OCI-LY3 (cell line): Measurements from ENCODE around the gene DUSP5.
A peak's percentile ranks its signal among the peaks of the same experiment; 100 is the strongest.

ENCODE experiments used
- H2AFZ ChIP-seq: fragments of 200-600, 300-600 bp; shearing (Covaris generic); 2 replicates; pipeline ENCODE4 v1.6.0; 2014; ENCODE audit warnings: antibody characterized with exemption, low read depth, low read length
- H3K27ac ChIP-seq: fragments of 200-600, 300-600 bp; sonication (generic); 2 replicates; pipeline ENCODE4 v1.5.1; 2014; ENCODE audit warnings: mild to moderate bottlenecking, low read length, moderate library complexity, mixed read lengths
- H3K27me3 ChIP-seq: fragments of 200-600, 300-600 bp; sonication (generic); 2 replicates; pipeline ENCODE4 v1.6.1; 2014; ENCODE audit warnings: low read depth, low read length, mixed read lengths
- H3K36me3 ChIP-seq: fragments of 200-600, 300-600 bp; sonication (generic); replicated peaks from 2 replicates; pipeline ENCODE3; 2014; ENCODE audit warnings: low read depth, low read length, mixed read lengths
- H3K4me1 ChIP-seq: fragments of 300-600, 200-600 bp; sonication (generic); 2 replicates; pipeline ENCODE4 v1.6.1; 2014; ENCODE audit warnings: low read length, mixed read lengths
- H3K4me2 ChIP-seq: fragments of 200-600, 300-600 bp; sonication (generic); 2 replicates; pipeline ENCODE4 v1.6.1; 2014; ENCODE audit warnings: low read length, mixed read lengths
- H3K4me3 ChIP-seq: fragments of 300-600, 200-600 bp; sonication (generic); 2 replicates; pipeline ENCODE4 v1.5.1; 2014; ENCODE audit warnings: antibody characterized with exemption, mild to moderate bottlenecking, low read length, moderate library complexity
- H3K79me2 ChIP-seq: fragments of 300-600, 200-600 bp; shearing (Covaris generic); 2 replicates; pipeline ENCODE4 v1.6.1; 2014; ENCODE audit warnings: mild to moderate bottlenecking, low read length, mixed read lengths
- H3K9ac ChIP-seq: fragments of 300-600, 200-600 bp; shearing (Covaris generic); 2 replicates; pipeline ENCODE4 v1.6.0; 2014; ENCODE audit warnings: mild to moderate bottlenecking, low read length, moderate library complexity
- H3K9me3 ChIP-seq: fragments of 200-600, 300-600 bp; shearing (Covaris generic); 2 replicates; pipeline ENCODE4 v1.6.1; 2014; ENCODE audit warnings: low read length, mixed read lengths; ENCODE audit not compliant: insufficient read depth
- H4K20me1 ChIP-seq: fragments of 200-600, 300-600 bp; sonication (generic); 2 replicates; pipeline ENCODE4 v1.6.1; 2016; ENCODE audit warnings: low read length, mixed read lengths; ENCODE audit not compliant: insufficient read depth
- EZH2phosphoT487 ChIP-seq: fragments of 200-600 bp; shearing (Covaris generic); IDR thresholded peaks from 2 replicates; pipeline ENCODE4 v1.6.1; 2018; ENCODE audit warnings: antibody characterized with exemption, mixed run types, low read depth
- TF ChIP-seq, protein P1 (sequence below): fragments of 200-600, 300-600 bp; sonication (generic); IDR thresholded peaks from 2 replicates; pipeline ENCODE4 v1.5.1; 2014; ENCODE audit warnings: antibody characterized with exemption, low read length, low read depth

Gene DUSP5

DNA sequence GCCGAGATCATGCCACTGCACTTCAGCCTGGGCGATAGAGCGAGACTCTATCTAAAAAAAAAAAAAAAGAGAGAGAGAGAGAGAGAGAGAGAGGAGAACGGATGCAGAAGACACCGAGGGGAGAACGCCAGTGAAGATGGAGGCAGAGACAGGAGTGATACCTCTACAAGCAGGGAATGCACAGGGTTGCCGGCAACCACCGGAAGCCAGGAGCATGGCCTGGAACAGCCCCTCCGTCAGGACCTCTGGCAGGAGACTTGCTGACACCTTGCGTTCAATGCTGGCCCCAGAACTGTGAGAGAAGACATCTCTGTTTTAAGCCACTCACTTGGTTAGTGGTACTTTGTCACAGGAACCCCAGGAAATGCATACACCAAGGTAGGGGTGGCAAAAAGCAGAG, 38.1 kb upstream of the DUSP5 start:
- Histone ChIP-seq H3K4me2 (peak overlapping the region; percentile 66), H4K20me1 (no peaks in the 10 kb centered on the region), H3K4me1 (peaks cover 67% of the 10 kb centered on the region), H3K27ac (peak overlapping the region; percentile 36), H3K9ac (peak overlapping the region; percentile 48; the same call in 1 of the 2 replicates), H3K4me3 (peak overlapping the region; percentile 31; the same call in 1 of the 2 replicates), H3K27me3 (no peaks in the 10 kb centered on the region), H3K9me3 (no peaks in the 10 kb centered on the region), H3K79me2 (no peaks in the 10 kb centered on the region), H2AFZ (no peak overlapping the region), H3K36me3 (no peaks in the 10 kb centered on the region)
- TF ChIP-seq, protein P1, sequence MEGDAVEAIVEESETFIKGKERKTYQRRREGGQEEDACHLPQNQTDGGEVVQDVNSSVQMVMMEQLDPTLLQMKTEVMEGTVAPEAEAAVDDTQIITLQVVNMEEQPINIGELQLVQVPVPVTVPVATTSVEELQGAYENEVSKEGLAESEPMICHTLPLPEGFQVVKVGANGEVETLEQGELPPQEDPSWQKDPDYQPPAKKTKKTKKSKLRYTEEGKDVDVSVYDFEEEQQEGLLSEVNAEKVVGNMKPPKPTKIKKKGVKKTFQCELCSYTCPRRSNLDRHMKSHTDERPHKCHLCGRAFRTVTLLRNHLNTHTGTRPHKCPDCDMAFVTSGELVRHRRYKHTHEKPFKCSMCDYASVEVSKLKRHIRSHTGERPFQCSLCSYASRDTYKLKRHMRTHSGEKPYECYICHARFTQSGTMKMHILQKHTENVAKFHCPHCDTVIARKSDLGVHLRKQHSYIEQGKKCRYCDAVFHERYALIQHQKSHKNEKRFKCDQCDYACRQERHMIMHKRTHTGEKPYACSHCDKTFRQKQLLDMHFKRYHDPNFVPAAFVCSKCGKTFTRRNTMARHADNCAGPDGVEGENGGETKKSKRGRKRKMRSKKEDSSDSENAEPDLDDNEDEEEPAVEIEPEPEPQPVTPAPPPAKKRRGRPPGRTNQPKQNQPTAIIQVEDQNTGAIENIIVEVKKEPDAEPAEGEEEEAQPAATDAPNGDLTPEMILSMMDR, result peak; percentile 39
- no peak for TF ChIP-seq EZH2phosphoT487

DNA sequence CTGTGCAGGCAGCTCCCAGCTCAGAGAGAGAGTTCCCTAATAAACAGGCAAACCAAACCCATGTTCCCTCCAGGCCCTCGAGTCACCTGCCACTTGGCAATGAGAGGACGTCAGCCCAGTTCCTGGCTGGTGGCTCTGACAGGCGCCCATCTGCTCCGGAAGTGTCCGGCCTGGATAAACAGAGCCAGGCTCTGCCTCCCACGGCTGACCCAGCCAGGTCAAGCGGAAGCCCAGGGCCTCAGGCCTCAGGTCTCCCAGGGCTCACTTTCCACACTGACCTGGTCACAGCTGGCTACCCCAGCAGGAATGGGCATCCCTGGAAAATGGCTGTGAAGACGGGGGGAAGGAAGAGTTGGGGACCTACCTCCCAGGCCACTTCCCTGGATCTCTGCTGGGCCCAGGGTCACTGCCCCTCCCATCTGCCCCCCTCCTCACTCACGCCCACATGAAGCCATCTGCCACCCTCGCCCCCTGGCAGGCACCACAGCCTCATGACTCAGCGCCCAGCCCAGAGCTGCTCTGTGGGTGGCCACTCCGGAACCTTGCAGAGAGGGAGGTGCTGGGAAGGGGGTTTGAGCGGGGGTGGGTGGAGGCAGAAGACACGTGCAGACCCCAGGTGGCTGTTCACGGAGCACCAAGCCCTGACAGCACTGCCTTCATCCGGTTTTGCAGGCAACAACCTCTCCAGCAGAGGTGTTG, 37.4 kb upstream of the DUSP5 start:
- H3K4me2 ChIP-seq, result peak overlapping the region; percentile 66
- peak overlapping the region; percentile 31; the same call in 1 of the 2 replicates for H3K4me3 ChIP-seq

DNA sequence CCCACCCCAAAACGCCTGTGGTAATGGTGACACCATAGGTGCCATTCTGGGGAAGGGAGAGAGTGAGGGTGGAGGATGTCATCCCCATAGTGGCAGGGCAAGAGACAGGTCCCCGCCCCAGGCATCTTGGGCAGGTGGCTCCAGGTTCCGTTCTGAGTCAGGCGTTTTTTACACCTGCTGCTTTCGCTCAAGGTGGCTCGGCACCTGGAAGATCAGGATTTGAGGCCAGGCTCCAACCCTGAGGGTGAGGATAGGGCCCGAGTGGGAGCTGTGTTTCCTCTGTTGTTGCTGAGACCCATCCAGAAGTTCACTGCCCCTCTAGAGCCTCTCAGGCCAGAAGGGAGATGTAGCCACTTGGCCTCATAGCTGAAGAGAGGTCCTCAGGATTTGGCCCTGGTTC, 36.6 kb upstream of the DUSP5 start:
- peak overlapping the region; percentile 66 for H3K4me2 ChIP-seq

More for the DNA sequence above, 37.4 kb upstream of the DUSP5 start:
- Histone ChIP-seq H3K27ac (peak overlapping the region; percentile 36), H3K27me3 (no peaks in the 10 kb centered on the region), H3K4me1 (peaks cover 72% of the 10 kb centered on the region), H3K79me2 (no peaks in the 10 kb centered on the region), H3K9me3 (no peaks in the 10 kb centered on the region), H4K20me1 (no peaks in the 10 kb centered on the region), H3K36me3 (no peaks in the 10 kb centered on the region), H2AFZ (peak overlapping the region; percentile 45; the same call in 1 of the 2 replicates), H3K9ac (peak overlapping the region; percentile 48; the same call in 1 of the 2 replicates)
- no peak for TF ChIP-seq EZH2phosphoT487
- TF ChIP-seq, protein P1, result no peak

DNA sequence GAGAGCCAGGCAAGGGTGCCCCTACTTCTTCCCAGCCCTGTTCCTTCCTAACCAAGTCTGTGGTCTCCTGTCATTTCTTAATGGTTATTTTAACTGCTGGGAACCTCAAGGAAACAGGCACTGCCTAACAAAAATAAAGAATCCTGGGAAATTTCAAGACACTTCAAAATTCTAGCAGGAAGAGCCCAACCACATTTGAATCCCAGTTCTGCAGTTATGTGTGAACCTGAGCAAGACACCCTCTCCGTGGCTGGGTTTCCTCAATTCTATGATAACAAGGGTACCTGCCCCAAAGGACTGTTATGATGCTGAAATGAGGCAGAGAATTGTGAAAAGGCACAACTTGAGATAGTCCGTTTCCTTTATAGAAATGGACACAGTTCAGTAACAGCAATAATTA, 36.2 kb upstream of the DUSP5 start:
- Histone ChIP-seq H3K4me1 (peaks cover 59% of the 10 kb centered on the region), H3K27ac (no peak overlapping the region), H3K9me3 (no peaks in the 10 kb centered on the region), H3K36me3 (no peaks in the 10 kb centered on the region), H3K9ac (no peak overlapping the region), H3K27me3 (no peaks in the 10 kb centered on the region), H3K4me3 (no peak overlapping the region), H3K79me2 (no peaks in the 10 kb centered on the region), H2AFZ (no peak overlapping the region), H4K20me1 (no peaks in the 10 kb centered on the region), H3K4me2 (no peak overlapping the region)
- TF ChIP-seq EZH2phosphoT487, result no peak
- TF ChIP-seq, protein P1, result no peak

More for the DNA sequence above, 36.6 kb upstream of the DUSP5 start:
- Histone ChIP-seq H3K79me2 (no peaks in the 10 kb centered on the region), H4K20me1 (no peaks in the 10 kb centered on the region), H2AFZ (no peak overlapping the region), H3K9me3 (no peaks in the 10 kb centered on the region), H3K27ac (no peak overlapping the region), H3K9ac (peak overlapping the region; percentile 48; the same call in 1 of the 2 replicates), H3K36me3 (no peaks in the 10 kb centered on the region), H3K27me3 (no peaks in the 10 kb centered on the region), H3K4me1 (peaks cover 64% of the 10 kb centered on the region), H3K4me3 (no peak overlapping the region; the same call in 1 of the 2 replicates)
- no peak for TF ChIP-seq EZH2phosphoT487
- TF ChIP-seq, protein P1, result no peak
